ENCODE data around the gene COMMD2.

The COMMD2 gene

DNA sequence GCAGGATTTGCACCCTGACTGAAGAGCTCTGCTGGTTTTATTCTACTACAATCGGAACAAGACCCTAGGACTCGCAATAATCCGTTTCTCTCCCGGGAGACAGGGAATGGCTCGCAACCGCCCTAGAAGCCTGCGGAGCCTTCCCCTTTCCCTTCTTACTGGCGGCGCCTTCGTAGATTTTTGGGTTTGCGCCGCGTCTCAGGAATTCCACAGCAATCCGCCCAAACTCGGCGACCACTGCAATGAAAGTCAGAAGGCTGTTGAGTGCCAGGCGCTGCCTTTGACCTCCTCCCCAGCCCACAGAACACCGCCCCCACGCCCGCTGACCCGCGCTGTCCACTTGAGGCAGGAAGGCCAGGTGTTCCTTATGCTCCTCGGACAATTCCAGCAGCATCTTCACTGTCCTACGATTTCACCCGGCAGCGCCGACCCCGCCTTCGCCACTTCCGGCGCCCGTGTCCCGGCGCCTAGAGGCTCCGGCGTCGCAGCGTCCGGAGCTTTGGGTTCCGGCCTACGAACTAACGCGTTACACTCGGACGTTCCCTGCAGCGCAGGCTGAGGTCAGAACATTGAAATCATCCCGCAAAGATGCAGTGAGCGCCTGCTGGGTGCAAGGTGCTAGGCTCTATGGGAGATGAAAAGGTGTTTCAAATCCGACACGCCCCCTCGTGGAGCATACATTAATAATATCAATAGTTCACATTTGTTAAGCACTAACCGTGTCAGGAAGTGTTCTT lies at the start of gene COMMD2:
Gene COMMD2, minus strand, starts transcription at position 439 of the 737 bp plus-strand sequence. Its CDS starts 45 bp downstream, at position 394.
- DNase-seq = peak in 1 of 2 experiments; percentile 47

DNA sequence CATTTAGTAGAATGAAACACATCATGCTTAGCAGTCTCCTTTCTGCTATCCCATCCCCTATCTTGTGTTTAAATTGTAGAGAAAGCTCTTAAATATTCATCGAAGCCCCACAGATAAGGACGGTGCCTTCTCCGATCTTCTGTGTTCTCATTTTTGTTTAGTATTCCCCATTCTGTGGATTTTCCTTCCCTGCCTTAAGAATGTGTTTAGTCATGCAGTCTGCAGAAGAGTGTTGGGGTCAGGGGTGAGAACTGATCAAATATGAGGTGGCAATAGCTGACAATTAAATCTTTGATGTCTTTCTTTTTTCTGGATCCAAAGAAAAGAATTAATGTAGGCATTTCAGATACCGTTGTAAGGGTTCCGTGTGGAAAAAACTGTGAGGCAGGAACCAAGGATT lies 49.4 kb upstream of the COMMD2 start:
- no peak for DNase-seq

DNA sequence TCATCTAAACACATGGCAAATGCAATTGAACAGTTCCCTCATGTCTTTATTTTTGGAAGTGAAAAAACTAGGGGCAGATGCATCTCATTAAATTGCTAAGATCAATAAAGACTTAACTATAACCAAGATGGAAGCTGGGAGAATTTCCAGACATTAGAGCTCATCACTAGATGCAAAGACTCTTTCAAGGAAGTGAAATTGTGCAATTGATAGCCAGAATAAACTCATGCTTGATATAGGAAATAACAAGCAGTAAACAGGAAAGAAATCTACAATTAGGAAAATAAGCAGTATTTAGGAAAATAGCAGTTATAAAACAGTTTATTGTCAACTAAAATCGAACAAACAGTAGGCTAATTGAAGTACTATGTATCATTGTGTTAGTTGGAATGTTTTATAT lies 48.9 kb upstream of the COMMD2 start:
- no peak for DNase-seq

DNA sequence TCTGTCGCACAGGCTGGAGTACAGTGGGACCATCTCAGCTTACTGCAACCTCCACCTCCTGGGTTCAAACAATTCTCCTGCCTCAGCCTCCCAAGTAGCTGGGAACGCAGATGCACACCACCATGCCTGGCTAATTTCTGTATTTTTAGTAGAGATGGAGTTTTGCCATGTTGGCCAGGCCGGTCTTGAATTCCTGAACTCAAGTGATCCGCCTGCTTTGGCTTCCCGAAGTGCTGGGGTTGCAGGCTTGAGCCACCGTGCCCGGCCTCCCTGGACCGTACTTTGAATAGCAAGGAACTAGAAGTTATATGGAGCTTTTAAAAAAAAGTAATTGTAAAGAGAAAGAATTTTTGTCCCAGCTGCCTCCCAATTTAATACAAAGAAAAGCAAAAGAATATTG lies 48.4 kb upstream of the COMMD2 start:
- no peak for DNase-seq

DNA sequence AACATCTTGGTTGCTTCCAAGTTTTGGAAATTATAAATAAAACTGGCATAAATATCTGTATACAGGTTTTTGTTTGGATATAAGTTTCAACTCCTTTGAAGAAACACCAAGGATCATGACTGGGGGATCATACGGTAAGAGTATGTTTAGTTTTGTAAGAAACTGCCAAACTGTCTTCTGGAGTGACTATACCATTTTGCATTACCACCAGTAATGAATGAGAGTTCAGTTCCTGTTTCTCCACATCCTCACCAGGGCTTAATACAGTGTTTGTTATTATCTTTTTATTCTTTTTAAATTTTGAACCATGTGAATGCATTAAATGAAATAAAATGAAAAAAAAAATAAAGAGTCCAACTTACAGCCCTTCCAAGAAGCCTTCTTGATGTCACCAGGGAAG lies 43.7 kb upstream of the COMMD2 start:
- DNase-seq = no peak

DNA sequence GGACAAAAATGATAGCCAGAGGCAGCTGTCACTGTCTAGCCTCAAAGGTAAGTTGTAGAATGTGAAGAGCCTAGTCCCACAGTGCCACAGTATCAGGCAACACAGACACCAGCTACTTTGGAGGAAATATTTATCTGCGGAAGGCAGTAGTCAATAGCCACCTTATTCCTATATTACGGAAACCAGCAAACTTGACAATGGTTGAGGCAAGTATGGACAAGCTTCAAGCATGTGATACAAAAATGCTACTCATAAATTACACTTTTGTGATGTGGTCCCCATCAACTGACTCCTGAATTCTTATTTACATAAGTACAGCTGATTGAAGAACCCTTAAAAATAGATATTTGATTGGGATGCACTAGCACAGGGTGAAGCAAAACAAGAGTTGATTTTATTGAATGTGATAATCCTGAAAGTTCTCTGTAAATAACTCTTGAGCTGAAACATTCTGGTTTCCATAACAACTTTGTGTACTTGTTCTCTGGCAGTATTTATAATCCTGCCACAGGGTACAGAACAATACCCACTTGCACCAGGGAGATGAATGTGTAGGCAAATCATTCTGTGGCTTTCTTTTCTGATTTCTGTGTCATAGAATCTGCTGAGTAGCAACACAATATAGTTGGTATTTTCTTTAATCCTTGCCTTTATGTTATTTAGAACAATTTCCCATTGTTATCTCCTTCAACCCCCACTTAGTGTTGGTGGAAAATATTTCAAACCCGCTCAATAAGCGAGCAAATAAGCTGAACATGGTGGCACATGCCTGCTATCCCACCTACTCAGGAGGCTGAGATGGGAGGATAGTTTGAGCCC lies 40.4 kb upstream of the COMMD2 start, which contains the start of gene ANKUB1:
Gene ANKUB1, minus strand, starts transcription at position 103 of the 819 bp plus-strand sequence. CDS start 188 bp downstream, outside the sequence.
- DNase-seq = no peak

DNA sequence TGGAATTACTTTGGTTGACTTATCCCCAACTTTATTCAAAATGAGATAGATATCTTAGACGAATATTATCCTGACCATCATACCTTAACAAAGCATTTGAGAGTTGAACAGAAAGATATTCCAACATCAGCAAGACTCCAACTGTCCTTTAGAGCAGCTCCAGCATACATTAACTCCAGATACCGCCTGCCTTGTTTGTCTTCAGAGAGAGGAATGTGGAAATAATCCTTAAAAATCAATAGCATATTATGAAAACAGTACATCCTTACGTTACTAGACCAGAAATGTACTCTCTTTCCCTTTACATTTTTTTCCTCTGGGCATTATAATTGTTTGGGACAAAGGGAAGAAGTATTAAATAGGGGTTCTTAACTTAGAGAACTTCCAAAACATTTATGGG lies 38.4 kb upstream of the COMMD2 start:
- no peak for DNase-seq

DNA sequence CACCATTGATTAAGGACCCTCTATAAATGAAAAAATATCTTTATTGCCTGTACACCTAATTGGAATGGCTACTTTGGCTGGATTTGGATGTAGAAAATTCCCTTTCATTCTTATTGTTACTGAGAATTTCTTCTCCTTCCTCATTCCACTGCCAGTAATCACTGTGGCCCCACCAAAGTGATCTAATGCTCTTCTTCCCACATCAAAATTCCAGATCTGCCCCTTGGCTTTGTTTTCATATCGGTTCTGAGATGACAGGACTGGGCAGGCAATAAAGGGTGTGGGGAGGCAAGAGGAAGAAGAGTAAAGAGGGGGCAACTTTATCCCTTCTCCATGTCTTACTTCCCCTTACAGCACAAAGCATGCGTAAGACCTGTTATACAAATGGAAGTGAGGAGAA lies 38.0 kb upstream of the COMMD2 start:
- DNase-seq = no peak

DNA sequence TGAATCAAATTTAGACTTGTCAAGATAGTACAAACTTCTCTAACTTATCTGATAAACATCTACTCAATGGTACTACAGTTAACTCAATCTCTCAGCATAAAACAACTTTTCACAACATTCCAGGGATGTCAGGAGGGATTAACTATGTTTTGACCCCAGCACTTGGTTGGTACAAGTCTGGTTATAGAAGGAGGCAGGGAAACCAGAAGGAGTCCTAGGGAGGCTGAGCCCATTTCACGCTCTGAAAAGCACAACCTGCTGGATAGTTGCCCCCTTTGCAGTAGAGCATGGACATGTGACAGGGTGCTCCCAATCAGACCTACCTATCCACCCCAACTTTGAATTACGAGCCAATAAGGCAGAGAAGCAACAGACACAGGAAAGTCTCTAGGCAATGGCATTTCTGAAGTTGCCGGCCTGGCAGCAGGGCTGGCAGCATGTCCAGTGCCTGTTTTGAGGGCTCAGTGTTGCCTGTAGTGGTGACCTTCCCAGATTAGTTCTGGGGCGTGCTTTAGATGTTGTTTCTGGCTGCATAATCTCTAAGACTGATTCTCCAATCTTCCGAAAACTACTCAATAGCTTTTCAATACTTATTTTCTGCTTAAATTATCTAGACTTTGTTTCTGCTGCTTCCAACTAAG lies 31.9 kb upstream of the COMMD2 start:
- no peak for DNase-seq

DNA sequence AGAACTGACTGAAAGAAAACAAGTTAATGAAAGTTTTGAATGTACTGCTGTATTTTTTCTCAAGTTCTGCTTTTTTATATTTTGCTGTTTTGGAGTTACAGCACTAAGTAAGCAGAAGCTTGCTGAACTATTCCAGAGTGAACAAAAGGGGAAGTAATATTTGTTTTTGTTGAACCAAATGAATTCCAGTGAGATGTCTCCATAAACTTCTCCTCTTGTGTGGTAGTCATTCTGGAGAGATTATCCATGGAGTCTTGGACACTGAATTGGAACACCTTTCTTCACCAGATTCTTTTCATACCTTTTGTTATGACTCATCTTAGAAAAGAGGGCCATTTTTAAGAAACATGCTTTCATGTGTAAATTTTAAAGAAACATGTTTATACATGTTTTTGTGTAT lies 31.3 kb upstream of the COMMD2 start:
- DNase-seq = no peak

DNA sequence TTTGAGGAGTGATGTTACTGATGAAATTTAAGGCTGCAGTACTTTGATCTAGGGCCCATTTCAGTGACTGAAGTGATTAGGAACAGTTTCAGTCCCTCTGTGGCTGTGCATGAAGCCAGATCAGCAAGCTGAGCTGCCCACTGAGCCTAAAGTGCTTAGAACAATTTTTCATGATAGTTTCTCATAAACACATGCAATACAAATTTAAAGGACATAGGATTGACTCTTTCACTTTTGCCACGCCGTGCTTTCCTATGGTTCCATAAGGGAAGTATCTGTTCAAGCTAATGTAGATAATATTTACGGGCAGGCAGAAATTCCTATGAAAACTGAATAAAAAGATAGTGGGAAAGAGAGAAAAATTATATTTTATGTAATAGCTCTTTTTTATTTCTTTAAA lies 29.5 kb upstream of the COMMD2 start:
- no peak for DNase-seq

DNA sequence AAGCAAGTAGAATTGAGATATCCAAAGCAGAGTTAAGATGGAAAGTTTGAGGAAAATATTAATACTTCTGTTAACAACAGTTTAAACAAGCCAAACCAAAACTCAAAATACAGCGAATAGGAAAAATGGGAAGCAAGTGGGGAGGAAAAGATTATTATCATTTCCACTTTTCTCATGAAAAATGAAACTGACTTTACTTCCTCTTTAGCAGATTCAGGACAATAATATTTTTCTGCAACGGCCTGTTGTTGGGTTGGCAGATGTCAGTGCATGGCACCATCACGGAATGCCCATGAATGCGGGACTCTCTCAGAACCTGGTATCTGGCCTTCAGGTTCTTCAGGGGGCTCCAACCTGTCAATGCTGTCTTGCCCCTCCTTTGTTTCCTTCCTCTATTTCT lies 28.9 kb upstream of the COMMD2 start:
- no peak for DNase-seq

DNA sequence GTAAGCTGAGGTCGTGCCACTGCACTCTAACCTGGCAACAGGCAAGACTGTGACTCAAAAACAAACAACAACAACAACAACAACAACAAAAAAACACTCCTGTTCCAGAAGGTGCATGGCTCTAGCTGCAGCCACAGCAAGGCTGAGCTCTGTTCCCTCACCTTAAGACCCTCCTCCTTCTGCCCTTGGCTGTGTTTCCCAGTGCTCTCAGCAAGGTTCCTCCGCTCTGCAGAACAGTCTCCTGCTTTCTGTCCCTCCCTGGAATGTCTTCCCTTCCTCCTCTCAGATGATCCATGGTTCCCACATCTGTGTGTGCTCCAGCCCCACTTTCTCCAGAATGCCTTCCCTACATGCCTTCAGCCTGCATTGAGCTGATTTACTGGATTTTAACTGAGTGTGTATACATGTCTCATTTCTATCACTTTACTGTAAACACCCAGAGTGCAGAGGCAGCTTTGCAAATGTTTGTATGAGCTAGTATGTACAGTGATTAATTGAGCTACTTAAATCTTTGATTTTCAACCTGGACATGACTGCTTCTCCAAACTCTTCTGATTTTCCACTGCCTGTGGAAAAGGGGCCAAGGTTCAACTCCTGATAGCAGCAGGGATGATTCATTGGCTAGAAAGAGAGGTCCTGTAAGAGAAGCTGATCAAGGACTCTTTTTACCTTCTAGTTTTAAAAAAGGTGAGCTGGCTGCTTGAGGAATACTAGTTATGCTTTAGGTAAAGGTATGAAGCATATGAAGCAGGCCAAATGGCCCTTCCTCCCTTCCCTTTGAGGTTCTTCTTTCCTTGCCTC lies 25.3 kb upstream of the COMMD2 start:
- no peak for DNase-seq

DNA sequence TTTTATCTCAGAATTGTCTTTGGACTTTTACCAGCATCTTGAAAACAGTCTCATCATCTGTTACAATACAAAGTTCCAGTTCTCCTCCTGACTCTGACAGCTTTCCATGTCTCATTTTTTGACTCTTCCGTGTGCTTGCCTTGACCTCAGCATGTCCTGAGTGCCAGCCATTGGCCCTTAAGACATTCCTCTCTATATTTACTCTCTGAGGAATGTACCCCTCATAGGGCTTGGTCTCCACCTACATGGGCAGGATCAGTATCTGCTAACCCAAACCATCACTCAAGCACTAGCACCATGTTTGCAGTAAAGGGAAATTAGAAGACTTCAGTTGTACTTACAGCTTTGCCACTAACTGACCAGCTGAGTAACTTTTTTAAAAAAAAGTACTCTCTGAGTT lies 23.9 kb upstream of the COMMD2 start:
- no peak for DNase-seq

DNA sequence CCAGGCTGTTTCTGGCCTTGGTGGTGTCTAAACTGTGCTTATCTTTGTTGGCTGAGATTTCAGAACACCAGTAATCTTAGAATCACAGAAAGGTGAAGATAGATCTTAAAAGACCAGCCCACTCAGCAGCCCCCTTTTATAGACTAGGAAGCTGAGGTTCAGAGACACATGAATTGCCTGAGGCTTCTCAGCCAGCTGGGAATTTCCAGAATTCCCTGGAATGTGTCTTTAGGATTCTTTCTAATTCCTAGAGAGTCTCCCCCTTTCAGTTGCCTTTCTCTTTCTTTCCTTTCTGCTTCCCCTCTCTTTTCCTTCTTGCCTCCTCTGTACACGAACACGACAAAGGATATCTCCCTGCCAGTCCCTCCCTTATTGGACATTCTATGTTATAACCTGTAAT lies 20.6 kb upstream of the COMMD2 start:
- DNase-seq = no peak

DNA sequence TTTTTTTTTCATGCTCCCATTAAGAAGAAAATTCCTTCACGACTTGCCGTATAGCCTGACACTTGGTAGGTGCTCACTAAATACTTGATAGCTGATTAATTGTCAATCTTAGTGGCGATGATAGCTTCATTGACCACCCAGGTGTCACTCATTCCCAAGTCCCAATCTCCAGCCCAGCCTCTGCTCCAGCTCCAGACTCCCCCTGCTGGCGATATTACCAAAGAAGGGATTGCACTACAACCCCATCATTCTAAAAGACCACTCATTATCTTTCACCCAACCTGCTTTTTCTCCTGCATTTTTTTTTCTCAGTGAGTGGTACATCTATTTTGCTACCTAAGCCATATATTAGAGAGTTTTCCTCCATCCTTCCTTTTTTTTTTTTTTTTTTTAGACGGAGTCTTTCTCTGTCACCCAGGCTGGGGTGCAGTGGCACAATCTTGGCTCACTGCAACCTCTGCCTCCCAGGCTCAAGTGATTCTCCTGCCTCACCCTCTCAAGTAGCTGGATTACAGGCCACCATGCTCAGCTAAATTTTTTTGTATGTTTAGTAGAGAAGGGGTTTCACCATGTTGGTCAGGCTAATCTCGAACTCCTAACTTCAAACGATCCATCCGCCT lies 19.5 kb upstream of the COMMD2 start:
- no peak for DNase-seq

DNA sequence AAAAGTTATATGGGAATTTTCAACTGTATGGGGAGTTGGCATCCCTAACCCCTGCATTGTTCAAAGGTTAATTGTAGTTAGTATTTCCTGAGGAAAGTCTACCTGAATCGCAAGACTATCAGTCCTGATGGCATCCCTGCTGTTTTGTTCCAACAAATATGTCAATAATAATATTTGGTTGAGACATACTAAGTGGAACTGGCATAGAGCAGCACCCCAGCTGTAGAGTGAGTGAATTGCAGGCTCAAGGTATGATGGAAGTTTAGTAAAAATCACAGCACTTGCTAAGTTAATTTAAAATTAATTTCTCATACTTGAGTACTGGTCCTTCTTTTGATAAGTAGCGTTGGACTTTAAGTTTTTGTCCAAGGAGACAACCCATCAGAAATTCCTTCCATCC lies 18.0 kb upstream of the COMMD2 start:
- DNase-seq = no peak

DNA sequence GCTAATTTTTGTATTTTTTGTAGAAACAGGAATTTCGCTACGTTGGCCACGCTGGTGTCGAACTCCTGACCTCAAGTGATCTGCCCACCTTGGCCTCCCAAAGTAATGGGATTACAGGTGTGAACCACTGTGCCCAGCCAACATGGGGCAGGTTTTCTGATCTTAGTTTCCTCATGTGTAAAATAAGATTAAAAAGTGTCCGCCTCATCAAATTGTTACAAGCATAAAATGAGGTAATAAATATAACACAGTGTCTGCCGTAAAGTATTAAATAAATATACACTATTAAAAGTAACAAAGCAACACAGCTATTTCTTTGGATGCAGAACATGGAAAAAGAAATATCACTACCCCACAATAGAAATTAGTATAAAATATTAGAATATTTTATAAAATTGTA lies 16.4 kb upstream of the COMMD2 start:
- DNase-seq = no peak

DNA sequence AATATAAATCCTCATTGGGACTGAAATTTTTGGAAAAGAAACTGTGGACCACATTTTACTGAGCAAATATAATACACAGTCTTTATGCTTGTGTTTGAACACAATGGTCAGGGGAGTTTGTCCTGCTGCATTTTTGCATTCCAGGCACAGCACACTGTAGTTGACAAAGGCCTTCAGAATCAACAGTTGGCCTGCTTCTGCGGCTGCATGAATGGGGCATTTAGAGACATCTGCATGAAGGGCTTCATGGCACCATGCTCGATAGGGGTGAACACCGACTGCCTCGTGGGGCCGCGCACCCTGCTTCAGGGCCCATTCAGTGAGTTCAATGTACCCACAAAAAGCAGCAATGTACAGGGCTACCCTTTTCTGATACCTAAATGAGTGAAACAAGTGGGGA lies 15.4 kb upstream of the COMMD2 start:
- no peak for DNase-seq

DNA sequence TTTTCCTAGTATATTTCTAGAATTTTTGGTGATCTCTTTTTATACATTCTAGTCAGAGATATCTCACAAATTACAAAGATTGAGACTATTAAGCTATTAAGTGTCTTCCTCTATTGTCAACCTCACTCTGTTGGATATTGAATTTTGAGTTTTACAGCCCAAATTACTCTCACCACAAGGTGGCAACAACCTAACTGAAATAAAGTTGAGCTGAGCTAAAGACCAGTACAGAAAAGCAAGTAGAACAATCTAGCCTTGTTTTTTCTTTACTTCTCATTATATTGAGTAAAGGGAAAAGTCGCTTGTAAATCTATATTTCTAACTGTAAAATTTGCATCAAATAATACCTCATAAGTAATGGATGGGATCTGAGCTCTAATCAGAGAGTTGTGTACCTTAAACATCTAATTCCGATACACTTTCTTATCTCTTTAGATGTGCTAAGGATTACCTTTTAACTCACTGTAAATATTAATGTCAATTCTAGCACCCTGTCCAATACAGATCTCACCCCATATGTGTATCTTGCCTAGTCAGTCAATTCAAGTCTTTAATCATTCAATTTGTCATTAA lies 13.6 kb upstream of the COMMD2 start:
- no peak for DNase-seq

DNA sequence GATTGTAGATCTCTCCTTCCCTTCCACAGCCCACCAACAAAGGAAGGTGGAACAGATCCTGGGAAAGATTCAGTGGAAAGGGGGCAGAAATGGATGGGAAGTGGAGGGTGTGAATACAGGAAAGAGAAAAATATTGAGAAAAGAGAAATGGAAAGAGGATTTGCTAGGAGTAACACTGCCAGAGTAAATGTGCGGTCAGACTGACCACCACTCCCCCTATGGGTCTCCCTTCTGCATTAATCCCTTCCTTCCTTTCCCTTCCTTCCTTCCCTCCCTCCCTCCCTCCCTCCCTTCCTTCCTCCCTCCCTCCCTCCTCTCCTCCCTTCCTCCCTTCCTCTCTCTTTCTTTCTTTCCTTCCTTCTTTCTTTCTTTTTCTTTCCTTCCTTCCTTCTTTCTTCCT lies 12.0 kb upstream of the COMMD2 start:
- DNase-seq = no peak

DNA sequence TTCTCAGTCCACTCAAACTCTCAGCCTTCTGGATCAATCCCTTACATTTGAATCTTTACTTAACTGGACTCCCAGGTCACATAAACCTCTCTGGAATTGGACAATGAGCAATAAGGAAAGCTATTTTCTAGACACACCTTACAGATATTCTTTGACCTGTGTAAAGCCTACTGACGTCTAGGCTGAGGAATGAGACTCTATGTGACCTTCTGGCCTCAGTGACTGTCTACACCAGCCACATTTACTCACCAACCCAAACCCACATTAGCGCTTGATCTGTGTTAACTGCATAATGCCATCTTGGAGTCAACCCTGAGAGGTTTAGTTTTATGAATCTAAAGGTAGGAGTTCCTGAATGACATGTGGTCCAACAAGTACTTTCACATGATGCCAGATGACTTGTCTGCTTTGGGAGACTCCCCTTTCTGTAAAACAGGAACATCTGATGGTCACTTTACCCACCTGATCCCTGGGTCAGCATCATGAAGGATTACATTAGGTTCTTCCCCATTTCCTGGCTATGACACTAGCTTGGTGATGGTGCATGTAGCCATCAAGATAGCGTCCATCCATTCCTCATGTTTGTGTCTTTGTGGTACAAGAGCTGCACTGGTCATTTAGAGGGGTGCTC lies 11.4 kb upstream of the COMMD2 start:
- no peak for DNase-seq
